Endothelial cell of umbilical vein (primary cell): ENCODE measurements around the gene CFAP97. TPM values are rescaled to one million over a fixed set of nuclear protein-coding genes. Genes with fewer than 3 reads are reported as not detected.

Source experiments
- BruUV-seq: library from RNA; stranded (reverse); fragments of 400-500 nt; replicated peaks from 2 replicates; lab custom pipeline; 2021; lab: Mats Ljungman, UMichigan
- CTCF ChIA-PET: fragments of 300-600, 350-600 bp; sonication (Branson Sonifier 250); formaldehyde crosslinking; loops from one replicate; lab custom pipeline; 2021; ENCODE audit warnings: antibody characterized with exemption, inconsistent platforms; lab: Charles Lee
- POLR2A ChIA-PET: fragments of 300-600, 350-600 bp; sonication (Branson Sonifier 250); formaldehyde crosslinking; loops from one replicate; lab custom pipeline; 2021; ENCODE audit warnings: antibody characterized with exemption, inconsistent platforms; lab: Charles Lee
- DNase-seq: peaks from one replicate; pipeline ENCODE4 v3.0.0-alpha.2; 2011; ENCODE audit warnings: low read depth, low spot score
- FAIRE-seq: peaks from 2 replicates; lab custom pipeline; 2011; peaks lifted over from hg19 to GRCh38; lab: Jason Lieb, UNC
- H2AFZ ChIP-seq: 2 replicates; pipeline ENCODE4 v1.6.0; 2012; ENCODE audit warnings: low read depth, low read length, control low read depth, inconsistent platforms
- H3K27ac ChIP-seq: 2 replicates; pipeline ENCODE4 v1.5.1; 2011; ENCODE audit warnings: low read depth, mild to moderate bottlenecking, control low read depth, low read length, moderate library complexity; ENCODE audit not compliant: insufficient read depth
- H3K27me3 ChIP-seq, 2 experiments: 2 replicates each; pipeline versions ENCODE4 v1.6.0 to v1.6.1; 2011; ENCODE audit warnings: low read length in 2 of 2, mixed read lengths in 1 of 2; ENCODE audit not compliant: control insufficient read depth in 2 of 2, insufficient read depth in 2 of 2
- H3K36me3 ChIP-seq, 2 experiments: 2 replicates in 1 of 2; 3 replicates in 1 of 2; pipeline ENCODE4 v1.5.1; 2011; ENCODE audit warnings: low read length in 2 of 2, mild to moderate bottlenecking in 1 of 2, moderate library complexity in 1 of 2; ENCODE audit not compliant: control insufficient read depth in 2 of 2, insufficient read depth in 2 of 2; ENCODE audit errors: extremely low read depth in 1 of 2
- H3K4me1 ChIP-seq: 3 replicates; pipeline ENCODE4 v1.5.1; 2011; ENCODE audit warnings: mild to moderate bottlenecking, low read length; ENCODE audit not compliant: control insufficient read depth, insufficient read depth; ENCODE audit errors: extremely low read depth
- H3K4me2 ChIP-seq: 2 replicates; pipeline ENCODE4 v1.6.1; 2011; ENCODE audit warnings: low read length, control low read depth, mixed read lengths; ENCODE audit not compliant: insufficient read depth
- H3K4me3 ChIP-seq, 3 experiments: fragments of 200-600 bp in 1 of 3; sonication (generic), shearing (Covaris generic) in 1 of 3; replicated peaks in 1 of 3; 2 replicates each; pipeline ENCODE4 v1.5.1; 2011 to 2016; ENCODE audit warnings: control low read depth in 3 of 3, low read length in 3 of 3, mild to moderate bottlenecking in 2 of 3, inconsistent platforms in 1 of 3, low read depth in 1 of 3, moderate library complexity in 1 of 3; ENCODE audit not compliant: insufficient read depth in 1 of 3
- H3K79me2 ChIP-seq: 2 replicates; pipeline ENCODE4 v1.6.0; 2012; ENCODE audit warnings: low read length, inconsistent platforms; ENCODE audit not compliant: control insufficient read depth, insufficient read depth
- H3K9ac ChIP-seq: replicated peaks from 2 replicates; pipeline ENCODE3; 2011; ENCODE audit warnings: low read length, control low read depth; ENCODE audit not compliant: insufficient read depth; ENCODE audit errors: extremely low read depth
- H3K9me1 ChIP-seq: replicated peaks from 3 replicates; pipeline ENCODE4 v1.6.0; 2011; ENCODE audit warnings: mild to moderate bottlenecking, low read length; ENCODE audit not compliant: control insufficient read depth, insufficient read depth; ENCODE audit errors: extremely low read depth
- H3K9me3 ChIP-seq: replicated peaks from 2 replicates; pipeline ENCODE4 v1.5.1; 2012; ENCODE audit warnings: low read length, inconsistent platforms; ENCODE audit not compliant: control insufficient read depth, insufficient read depth
- H4K20me1 ChIP-seq: replicated peaks from 2 replicates; pipeline ENCODE3; 2011; ENCODE audit warnings: mild to moderate bottlenecking, low read length; ENCODE audit not compliant: control insufficient read depth, insufficient read depth; ENCODE audit errors: extremely low read depth
- EZH2 ChIP-seq: IDR thresholded peaks from 2 replicates; pipeline ENCODE4 v1.6.1; 2012; ENCODE audit warnings: borderline replicate concordance, low read depth, mild to moderate bottlenecking, moderate library complexity, low read length, inconsistent platforms; ENCODE audit not compliant: severe bottlenecking
- FOS ChIP-seq: IDR thresholded peaks from 2 replicates; pipeline ENCODE4 v1.6.1; 2011; ENCODE audit warnings: mild to moderate bottlenecking, low read length, moderate library complexity, borderline replicate concordance; ENCODE audit not compliant: insufficient read depth
- GATA2 ChIP-seq: IDR thresholded peaks from 2 replicates; pipeline ENCODE4 v1.7.0; 2011; ENCODE audit warnings: low read depth, mild to moderate bottlenecking, moderate library complexity, mixed read lengths, low read length; ENCODE audit not compliant: insufficient read length, insufficient read depth
- JUN ChIP-seq: IDR thresholded peaks from 2 replicates; pipeline ENCODE4 v1.6.1; 2011; ENCODE audit warnings: borderline replicate concordance, low read depth; ENCODE audit not compliant: insufficient read length, insufficient read depth
- MYC ChIP-seq: IDR thresholded peaks from one replicate; pipeline ENCODE4 v1.6.1; 2011; ENCODE audit warnings: mild to moderate bottlenecking, low read depth, low read length
- POLR2A ChIP-seq: IDR thresholded peaks from 2 replicates; pipeline ENCODE4 v1.6.1; 2012; ENCODE audit warnings: low read depth, mild to moderate bottlenecking, control low read depth, low read length
- POLR2AphosphoS5 ChIP-seq: IDR thresholded peaks from 2 replicates; pipeline ENCODE4 v1.6.1; 2012; ENCODE audit warnings: low read depth, mild to moderate bottlenecking, control low read depth, low read length, moderate library complexity; ENCODE audit not compliant: insufficient read depth
- dilution Hi-C: fragments of 300-500 bp; cut with MboI; formaldehyde crosslinking; loops from one replicate; pipeline ENCODE4 v1.15.0; 2019; ENCODE audit warnings: low sequenced_read_pairs; ENCODE audit not compliant: extremely low pct_ligation_motif_present
- intact Hi-C: fragments of 100-400 bp; cut with micrococcal nuclease; formaldehyde crosslinking; loops from one replicate; pipeline ENCODE4 v1.10.0; 2022
- polyA plus RNA-seq, 4 experiments: library from polyadenylated mRNA; depleted of rRNA in 3 of 4; stranded (reverse) in 3 of 4; unstranded in 1 of 4; fragments of >200 nt; gene quantifications; 2 replicates each; pipeline versions ENCODE4 v1.2.1 to v1.2.3, GENCODE V29; 2011 to 2012; ENCODE audit warnings: missing spikeins in 1 of 4
- total RNA-seq: library from RNA; stranded (reverse); gene quantifications from 2 replicates; pipeline ENCODE4 v1.2.3, GENCODE V29; 2021
- TF ChIP-seq, protein P1 (sequence below): IDR thresholded peaks from 2 replicates; pipeline ENCODE4 v1.6.1; 2011; ENCODE audit not compliant: insufficient read depth, insufficient read length
- TF ChIP-seq, protein P2 (sequence below), 2 donors: IDR thresholded peaks; 1 replicate in 1 of 2; 2 replicates in 1 of 2; pipeline ENCODE4 v1.5.1; 2011; ENCODE audit warnings: low read length in 2 of 2, mild to moderate bottlenecking in 2 of 2, moderate library complexity in 2 of 2, control low read depth in 1 of 2, inconsistent platforms in 1 of 2, low read depth in 1 of 2; ENCODE audit not compliant: insufficient read depth in 1 of 2; ENCODE audit errors: extremely low read depth in 1 of 2

CFAP97 gene
- total and polyA plus RNA-seq, 2 donors (not counting 3 experiments of a cell fraction or from before 2014, with no cell fraction given), result 5.3 to 22.4 TPM

DNA sequence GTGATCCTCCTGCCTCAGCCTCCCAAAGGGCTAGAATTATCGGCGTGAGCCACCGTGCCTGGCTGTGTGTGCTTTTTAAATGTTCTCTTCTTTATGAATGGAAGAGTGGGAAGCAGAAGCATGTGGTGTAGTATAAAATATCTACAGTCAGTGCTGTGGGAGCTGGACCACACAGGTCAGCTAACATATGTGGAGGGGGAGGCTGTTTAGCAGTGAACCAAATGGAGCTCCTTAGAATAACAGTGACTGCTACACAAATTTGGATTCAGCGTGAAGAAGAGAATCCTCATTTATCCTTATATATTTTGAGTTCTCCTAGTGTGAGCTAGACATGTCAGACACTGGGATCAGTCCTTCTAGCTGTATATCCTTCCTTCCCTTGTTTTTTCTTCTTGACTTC, 8.8 kb upstream of the CFAP97 start:
- H3K9me3 ChIP-seq, result no peaks in the 10 kb centered on the region
- no peaks in the 10 kb centered on the region for H3K36me3 ChIP-seq
- H3K27ac ChIP-seq, result no peak overlapping the region
- no peaks in the 10 kb centered on the region for H3K27me3 ChIP-seq
- DNase-seq (no peak), FAIRE-seq (no peak)
- dilution Hi-C loops, result no loop called here
- BruUV-seq, result no TSS peak
- H3K9ac ChIP-seq, result no peak overlapping the region
- no peaks in the 10 kb centered on the region for H3K9me1 ChIP-seq
- peaks cover 15% of the 10 kb centered on the region for H3K4me1 ChIP-seq
- peaks cover 56% of the 10 kb centered on the region for H3K79me2 ChIP-seq
- intact Hi-C loops, result loop anchor here (5.0 kb wide), 2 partner anchors 35 to 65 kb away; no protein-coding TSS in a partner anchor
- H4K20me1 ChIP-seq, result no peaks in the 10 kb centered on the region
- ChIA-PET CTCF (no interaction called here), POLR2A (no interaction called here)
- no peak overlapping the region for H3K4me3 ChIP-seq
- no peak for TF ChIP-seq MYC
- no peak for TF ChIP-seq EZH2
- TF ChIP-seq, protein P1, sequence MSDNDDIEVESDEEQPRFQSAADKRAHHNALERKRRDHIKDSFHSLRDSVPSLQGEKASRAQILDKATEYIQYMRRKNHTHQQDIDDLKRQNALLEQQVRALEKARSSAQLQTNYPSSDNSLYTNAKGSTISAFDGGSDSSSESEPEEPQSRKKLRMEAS, result no peak
- no peak for TF ChIP-seq JUN
- TF ChIP-seq, protein P2, sequence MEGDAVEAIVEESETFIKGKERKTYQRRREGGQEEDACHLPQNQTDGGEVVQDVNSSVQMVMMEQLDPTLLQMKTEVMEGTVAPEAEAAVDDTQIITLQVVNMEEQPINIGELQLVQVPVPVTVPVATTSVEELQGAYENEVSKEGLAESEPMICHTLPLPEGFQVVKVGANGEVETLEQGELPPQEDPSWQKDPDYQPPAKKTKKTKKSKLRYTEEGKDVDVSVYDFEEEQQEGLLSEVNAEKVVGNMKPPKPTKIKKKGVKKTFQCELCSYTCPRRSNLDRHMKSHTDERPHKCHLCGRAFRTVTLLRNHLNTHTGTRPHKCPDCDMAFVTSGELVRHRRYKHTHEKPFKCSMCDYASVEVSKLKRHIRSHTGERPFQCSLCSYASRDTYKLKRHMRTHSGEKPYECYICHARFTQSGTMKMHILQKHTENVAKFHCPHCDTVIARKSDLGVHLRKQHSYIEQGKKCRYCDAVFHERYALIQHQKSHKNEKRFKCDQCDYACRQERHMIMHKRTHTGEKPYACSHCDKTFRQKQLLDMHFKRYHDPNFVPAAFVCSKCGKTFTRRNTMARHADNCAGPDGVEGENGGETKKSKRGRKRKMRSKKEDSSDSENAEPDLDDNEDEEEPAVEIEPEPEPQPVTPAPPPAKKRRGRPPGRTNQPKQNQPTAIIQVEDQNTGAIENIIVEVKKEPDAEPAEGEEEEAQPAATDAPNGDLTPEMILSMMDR (IDR thresholded peaks at IDR 0.05; ENCODE audit: extremely low read depth in 1 of 2, insufficient read depth in 1 of 2, low read depth in 1 of 2, low read length in 2 of 2), result no peak
- no peak for TF ChIP-seq POLR2AphosphoS5
- TF ChIP-seq FOS, result no peak
- no peak for TF ChIP-seq POLR2A
- no peak for TF ChIP-seq GATA2
- no peak overlapping the region for H3K4me2 ChIP-seq
- no peak overlapping the region for H2AFZ ChIP-seq
